Stimulated activated CD4-positive, alpha-beta T cell treated with anti-CD3 and anti-CD28 coated beads, Interleukin-4, amount 100 ng/mL, for 48 hours (primary cell): ENCODE measurements around the gene INPP5J.
"Not testable (repeated sequence)": the region's sequence is repeated elsewhere in the genome, so short reads cannot be mapped to it uniquely, and the experiment has no call there.

Experiments used
- DNase-seq, 2 donors: peaks; one replicate each; pipeline ENCODE4 v3.0.0-alpha.2; 2020; ENCODE audit warnings: low read depth in 2 of 2

INPP5J gene

GRCh38 chr22:31151872-31152271, 29.1 kb downstream of the INPP5J start:
- no peak for DNase-seq

- DNase-seq = no peak
Observed at GRCh38 chr22:31153357-31153756, 30.6 kb downstream of the INPP5J start.

- DNase-seq = no peak
Observed at GRCh38 chr22:31154975-31155374, 32.2 kb downstream of the INPP5J start.

- DNase-seq = no peak
Observed at GRCh38 chr22:31155422-31155821, 32.7 kb downstream of the INPP5J start.

GRCh38 chr22:31160328-31160978, 37.7 kb downstream of the INPP5J start:
- DNase-seq = no peak

GRCh38 chr22:31161386-31161785, 38.6 kb downstream of the INPP5J start:
- DNase-seq = no peak

- DNase-seq = no peak
Observed at GRCh38 chr22:31162015-31162765, 39.4 kb downstream of the INPP5J start.

GRCh38 chr22:31170971-31171370, 48.2 kb downstream of the INPP5J start:
- no peak for DNase-seq

GRCh38 chr22:31171734-31172133, 49.0 kb downstream of the INPP5J start:
- DNase-seq = not testable (repeated sequence)

- DNase-seq = no peak
Observed at GRCh38 chr22:31173386-31174145, 50.8 kb downstream of the INPP5J start.

GRCh38 chr22:31176923-31177322, 54.2 kb downstream of the INPP5J start:
- DNase-seq = no peak

GRCh38 chr22:31177420-31178162, 54.8 kb downstream of the INPP5J start:
- no peak for DNase-seq

- no peak for DNase-seq
Observed at GRCh38 chr22:31178859-31179258, 56.1 kb downstream of the INPP5J start.

GRCh38 chr22:31179345-31179744, 56.6 kb downstream of the INPP5J start:
- no peak for DNase-seq

GRCh38 chr22:31184015-31184414, 61.2 kb downstream of the INPP5J start:
- DNase-seq = no peak
